Astrocyte of the spinal cord (primary cell): ENCODE data around the gene SRSF4.
"Not testable (repeated sequence)": the region's sequence is repeated elsewhere in the genome, so short reads cannot be mapped to it uniquely, and the experiment has no call there.

ENCODE experiments used
- DNase-seq: peaks from one replicate; pipeline ENCODE4 v3.0.0; 2011; ENCODE audit warnings: low read depth, low spot score
- H3K4me3 ChIP-seq: 2 replicates; pipeline ENCODE4 v1.5.1; 2011; ENCODE audit warnings: low read depth, mild to moderate bottlenecking, low read length, moderate library complexity
- CTCF ChIP-seq: IDR thresholded peaks from 2 replicates; pipeline ENCODE4 v1.5.1; 2012; ENCODE audit warnings: low read depth, mild to moderate bottlenecking, low read length, inconsistent platforms
- in situ Hi-C: cut with HindIII; loops from 2 replicates; pipeline ENCODE4 v1.10.0; 2017; ENCODE audit warnings: low sequenced_read_pairs

SRSF4 gene

GRCh38 chr1:29223521-29223920 is 41.8 kb upstream of the SRSF4 start:
- no peak overlapping the region for H3K4me3 ChIP-seq
- DNase-seq, result no peak
- TF ChIP-seq CTCF, result no peak
- in situ Hi-C loops, result no loop called here

- in situ Hi-C loops, result no loop called here
- no peak for TF ChIP-seq CTCF
- H3K4me3 ChIP-seq, result no peak overlapping the region
- DNase-seq, result peak; percentile 28
These were observed 41.0 kb upstream of the SRSF4 start for GRCh38 chr1:29222686-29223085.

GRCh38 chr1:29222260-29222659 is 40.6 kb upstream of the SRSF4 start:
- DNase-seq, in situ Hi-C loops, H3K4me3 ChIP-seq: not testable (repeated sequence)

- no peak for TF ChIP-seq CTCF
- DNase-seq, result no peak
- in situ Hi-C loops, result no loop called here
- no peak overlapping the region for H3K4me3 ChIP-seq
These were observed 39.6 kb upstream of the SRSF4 start for GRCh38 chr1:29221296-29221695.

- no peak for TF ChIP-seq CTCF
- H3K4me3 ChIP-seq, result no peak overlapping the region
- no peak for DNase-seq
- in situ Hi-C loops, result no loop called here
These were observed 36.5 kb upstream of the SRSF4 start for GRCh38 chr1:29218223-29218622.

- DNase-seq, result no peak
- no peak for TF ChIP-seq CTCF
- H3K4me3 ChIP-seq, result no peak overlapping the region
- in situ Hi-C loops, result no loop called here
These were observed 35.9 kb upstream of the SRSF4 start for GRCh38 chr1:29217633-29218032.

GRCh38 chr1:29213055-29213454 is 31.4 kb upstream of the SRSF4 start:
- no peak overlapping the region for H3K4me3 ChIP-seq
- no peak for TF ChIP-seq CTCF
- DNase-seq, result no peak
- in situ Hi-C loops, result no loop called here
